T-helper 1 cell treated with Interleukin-12 subunit alpha and Interleukin-12 subunit beta and Interleukin-4 antibody, amounts not matched to agents 30 μg/mL and 1 μg/mL, for 36 hours (primary cell): ENCODE results near the gene NUDT16L1.

ENCODE experiments used
- H3K27ac Mint-ChIP-seq: one replicate; pipeline ENCODE4 v1.8.0; 2021; ENCODE audit warnings: mild to moderate bottlenecking, mixed read lengths
- H3K27me3 Mint-ChIP-seq: one replicate; pipeline ENCODE4 v1.8.0; 2021; ENCODE audit warnings: low read depth, mixed read lengths
- H3K36me3 Mint-ChIP-seq: one replicate; pipeline ENCODE4 v1.8.0; 2021; ENCODE audit warnings: low read depth, mixed read lengths
- H3K4me1 Mint-ChIP-seq: one replicate; pipeline ENCODE4 v1.8.0; 2021; ENCODE audit warnings: low read depth, mixed read lengths
- H3K4me3 Mint-ChIP-seq: one replicate; pipeline ENCODE4 v1.8.0; 2021; ENCODE audit warnings: mild to moderate bottlenecking, moderate library complexity, mixed read lengths
- H3K9me3 Mint-ChIP-seq: one replicate; pipeline ENCODE4 v1.8.0; 2021; ENCODE audit warnings: mixed read lengths

The NUDT16L1 gene

DNA sequence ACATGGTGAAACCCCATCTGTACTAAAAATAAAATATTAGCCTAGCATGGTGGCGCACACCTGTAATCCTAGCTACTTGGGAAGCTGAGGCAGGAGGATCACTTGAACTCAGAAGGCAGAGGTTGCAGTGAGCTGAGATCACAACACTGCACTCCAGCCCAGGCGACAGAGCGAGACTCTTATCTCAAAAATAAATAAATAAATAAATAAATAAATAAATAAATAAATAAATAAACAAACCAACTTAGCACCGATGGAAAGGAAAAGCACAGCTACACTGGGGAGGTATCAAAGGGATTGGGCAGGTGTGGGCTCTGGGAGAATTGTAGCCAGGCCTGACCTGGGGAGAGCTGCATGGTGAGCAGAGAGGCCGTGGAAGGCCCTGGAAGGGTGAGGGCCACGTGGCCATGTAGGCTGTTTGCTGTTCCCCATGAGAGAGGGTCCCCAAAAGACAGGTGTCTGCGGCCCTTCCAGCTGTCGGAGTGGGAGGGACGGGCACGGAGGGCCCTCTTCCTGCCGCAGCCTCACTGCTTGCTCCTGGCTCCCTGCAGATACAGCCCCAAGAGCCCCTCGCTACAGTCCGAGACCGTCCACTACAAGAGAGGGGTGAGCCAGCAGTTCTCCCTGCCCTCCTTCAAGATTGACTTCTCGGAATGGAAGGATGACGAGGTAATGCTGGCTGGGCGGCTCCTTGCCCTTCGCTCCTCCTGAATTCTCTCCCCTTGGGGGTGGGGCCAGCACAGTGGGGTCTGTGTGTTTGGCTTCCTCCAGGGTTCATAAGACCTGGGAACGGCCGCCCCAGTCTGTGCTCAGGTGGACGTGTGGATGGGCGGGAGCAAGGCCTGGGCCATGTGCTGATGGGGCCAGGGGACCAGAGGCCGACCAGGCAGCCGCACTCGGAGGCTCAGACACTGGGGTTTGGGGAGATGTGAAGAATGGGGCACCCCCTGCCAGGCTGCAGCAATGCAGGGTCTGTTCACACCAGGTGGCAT lies 36.4 kb upstream of the NUDT16L1 start:
- no peak overlapping the region for H3K27ac Mint-ChIP-seq
- no peaks in the 10 kb centered on the region for H3K9me3 Mint-ChIP-seq
- H3K4me3 Mint-ChIP-seq, result no peak overlapping the region
- peaks cover 20% of the 10 kb centered on the region for H3K4me1 Mint-ChIP-seq
- H3K36me3 Mint-ChIP-seq, result peaks cover 11% of the 10 kb centered on the region
- H3K27me3 Mint-ChIP-seq, result no peaks in the 10 kb centered on the region

DNA sequence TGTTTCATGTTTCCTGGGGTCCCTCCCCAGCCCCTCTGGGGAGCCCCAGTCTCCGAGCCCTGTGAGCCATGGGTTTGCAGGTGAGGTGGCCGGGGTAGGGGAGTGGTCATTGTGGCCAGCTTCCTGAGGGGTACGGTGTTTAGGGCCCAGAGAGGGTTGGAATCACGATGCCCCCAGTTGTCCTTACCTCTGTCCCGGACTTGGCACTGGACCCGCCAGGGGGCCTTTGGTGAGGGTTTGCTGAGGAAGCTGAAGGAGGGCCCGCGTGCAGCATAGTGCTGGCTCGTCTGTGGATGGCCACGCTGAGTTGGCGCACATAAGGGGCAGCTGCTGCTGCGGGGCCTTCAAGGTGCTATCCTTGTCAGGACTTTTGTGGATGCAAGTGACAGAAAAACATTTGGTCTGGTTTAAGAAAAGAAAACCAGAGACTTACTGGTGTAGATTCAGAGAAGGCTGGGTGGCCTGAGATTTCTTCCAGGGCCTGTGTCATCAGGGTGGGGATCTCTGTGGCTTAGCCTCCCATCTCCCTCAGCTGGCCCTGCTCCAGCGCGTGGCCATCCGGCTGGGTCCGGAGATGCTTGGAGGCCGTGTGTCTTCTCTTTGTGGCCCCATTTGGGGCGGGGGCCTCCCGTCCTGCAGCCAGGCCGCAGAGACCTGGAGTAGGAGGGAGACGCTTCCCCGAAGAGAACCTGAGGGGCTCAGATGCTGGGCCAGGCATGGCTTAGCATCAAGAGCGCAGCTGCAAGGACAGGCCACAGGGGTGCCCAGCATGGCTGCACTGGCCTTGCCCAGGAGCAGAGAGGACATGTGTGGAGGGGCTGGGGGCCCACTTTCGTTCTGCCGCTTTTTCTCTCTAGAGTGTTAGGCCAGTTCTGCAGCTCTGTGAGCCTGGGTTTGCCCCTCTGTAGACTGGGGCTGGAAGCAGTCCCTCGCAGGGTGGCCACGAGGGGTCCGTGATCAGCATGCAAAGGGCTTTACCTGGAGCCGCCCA lies 33.7 kb upstream of the NUDT16L1 start:
- Mint-ChIP-seq H3K9me3 (no peaks in the 10 kb centered on the region), H3K27ac (peak overlapping the region; percentile 53), H3K4me3 (peak overlapping the region; percentile 14), H3K27me3 (no peaks in the 10 kb centered on the region), H3K4me1 (peaks cover 33% of the 10 kb centered on the region), H3K36me3 (peaks cover 11% of the 10 kb centered on the region)

- peak overlapping the region; percentile 53 for H3K27ac Mint-ChIP-seq
- peaks cover 11% of the 10 kb centered on the region for H3K36me3 Mint-ChIP-seq
- H3K27me3 Mint-ChIP-seq, result no peaks in the 10 kb centered on the region
- H3K9me3 Mint-ChIP-seq, result no peaks in the 10 kb centered on the region
- peak overlapping the region; percentile 29 for H3K4me3 Mint-ChIP-seq
- H3K4me1 Mint-ChIP-seq, result peaks cover 39% of the 10 kb centered on the region
Observed at GRCh38 chr16:4660454-4661007, 32.8 kb upstream of the NUDT16L1 start.

DNA sequence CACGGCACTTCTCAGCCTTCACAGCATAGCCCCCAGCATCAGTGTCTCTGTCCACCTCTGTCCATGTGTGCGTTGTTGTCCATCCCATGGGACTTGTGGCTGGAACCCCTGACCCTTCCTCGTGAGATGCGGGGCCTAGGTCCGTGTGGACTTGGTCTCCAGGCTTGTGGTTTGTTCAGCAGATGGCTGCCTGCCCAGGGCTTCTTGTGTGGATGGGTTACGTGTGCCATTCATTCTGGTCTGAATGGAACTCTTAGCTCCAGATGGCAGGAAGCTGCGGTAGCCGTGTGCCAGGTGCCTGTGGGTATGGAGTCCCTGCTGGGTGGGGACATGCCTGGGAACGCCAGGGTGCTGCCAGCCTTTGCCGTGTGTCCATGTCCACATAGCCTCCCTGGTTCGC lies 31.7 kb upstream of the NUDT16L1 start:
- Mint-ChIP-seq H3K4me3 (no peak overlapping the region), H3K27me3 (no peaks in the 10 kb centered on the region), H3K4me1 (peaks cover 39% of the 10 kb centered on the region), H3K36me3 (peaks cover 7% of the 10 kb centered on the region), H3K27ac (no peak overlapping the region), H3K9me3 (no peaks in the 10 kb centered on the region)

- Mint-ChIP-seq H3K36me3 (peaks cover 10% of the 10 kb centered on the region), H3K4me1 (peaks cover 39% of the 10 kb centered on the region), H3K9me3 (no peaks in the 10 kb centered on the region), H3K27me3 (no peaks in the 10 kb centered on the region), H3K27ac (peak overlapping the region; percentile 93), H3K4me3 (no peak overlapping the region)
Observed at GRCh38 chr16:4663465-4663776, 29.9 kb upstream of the NUDT16L1 start.

DNA sequence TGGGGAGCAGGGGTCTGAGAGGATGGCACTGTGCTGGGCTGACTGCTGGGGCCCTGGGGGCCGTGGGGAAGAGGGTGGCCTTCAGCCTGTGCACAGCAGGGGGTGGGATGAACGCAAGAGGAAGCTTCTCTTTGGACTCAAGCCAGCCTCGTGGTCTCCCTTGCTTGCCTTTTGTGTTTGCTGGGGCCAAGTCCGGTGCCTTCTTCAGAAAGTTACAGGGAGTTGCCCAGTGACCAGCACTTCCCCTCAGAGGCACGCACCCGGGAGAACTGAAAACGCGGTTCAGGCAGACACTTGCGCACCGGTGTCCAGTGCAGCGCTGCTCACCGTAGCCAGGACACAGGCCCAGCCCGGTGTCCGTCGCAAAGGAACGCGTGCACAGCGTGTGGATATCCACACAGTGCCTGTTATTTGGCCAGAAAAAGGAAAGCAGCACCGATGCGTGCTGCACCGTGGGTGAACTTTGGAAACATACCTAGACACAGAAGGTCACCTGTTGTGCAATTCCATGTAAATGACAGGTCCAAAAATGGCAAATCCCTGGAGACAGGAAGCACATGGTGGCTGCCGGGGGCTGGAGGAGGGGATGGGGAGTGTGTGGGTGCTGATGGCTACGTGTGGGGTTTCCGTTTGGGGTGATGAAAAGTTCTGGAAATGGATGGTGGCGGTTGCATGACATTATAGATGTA lies 29.4 kb upstream of the NUDT16L1 start:
- Mint-ChIP-seq H3K36me3 (peaks cover 10% of the 10 kb centered on the region), H3K27ac (peak overlapping the region; percentile 93), H3K4me1 (peaks cover 35% of the 10 kb centered on the region), H3K4me3 (peak overlapping the region; percentile 53), H3K9me3 (no peaks in the 10 kb centered on the region), H3K27me3 (no peaks in the 10 kb centered on the region)

DNA sequence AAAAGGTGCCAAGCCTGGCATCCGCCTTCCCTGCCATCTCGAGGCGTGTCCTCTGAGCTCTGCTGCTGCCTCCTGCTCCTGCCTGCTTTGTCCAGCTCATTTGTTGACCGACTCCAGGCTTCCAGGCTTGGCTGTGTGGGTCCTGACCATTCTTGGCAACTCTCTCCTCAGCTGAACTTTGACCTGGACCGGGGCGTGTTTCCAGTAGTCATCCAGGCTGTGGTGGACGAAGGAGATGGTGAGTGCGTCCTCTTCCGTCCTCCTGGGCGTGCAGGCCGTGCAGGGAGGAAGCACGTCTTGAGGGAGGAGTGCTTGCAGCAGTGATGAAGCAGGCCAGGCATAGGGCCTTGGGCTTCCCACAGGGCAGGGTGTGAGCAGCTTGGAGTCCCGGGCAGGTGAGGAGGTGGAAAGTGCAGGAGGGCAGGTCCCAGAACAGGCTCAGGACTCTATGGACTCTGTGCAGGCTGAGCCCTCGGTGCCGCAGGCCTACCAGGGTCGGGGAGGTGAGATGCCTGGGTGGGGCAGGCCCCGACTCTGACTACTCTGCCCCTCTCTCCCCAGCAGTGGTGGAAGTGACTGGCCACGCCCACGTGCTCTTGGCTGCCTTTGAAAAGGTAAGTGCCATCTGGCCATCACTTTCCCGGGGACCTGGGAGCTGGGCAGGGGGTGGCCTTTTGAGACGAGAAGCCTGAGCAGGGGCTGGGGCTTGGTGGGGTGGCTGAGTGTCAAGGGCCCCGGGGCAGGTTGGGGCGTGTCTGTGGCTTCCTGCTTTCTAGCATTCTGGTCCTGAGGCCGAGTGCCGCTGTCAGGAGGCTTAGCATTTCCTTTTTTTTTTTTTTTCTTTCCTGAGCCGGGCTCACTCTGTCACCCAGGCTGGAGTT lies 28.6 kb upstream of the NUDT16L1 start:
- H3K27me3 Mint-ChIP-seq, result no peaks in the 10 kb centered on the region
- peaks cover 30% of the 10 kb centered on the region for H3K4me1 Mint-ChIP-seq
- H3K27ac Mint-ChIP-seq, result peak overlapping the region; percentile 93
- H3K36me3 Mint-ChIP-seq, result peaks cover 11% of the 10 kb centered on the region
- H3K9me3 Mint-ChIP-seq, result no peaks in the 10 kb centered on the region
- H3K4me3 Mint-ChIP-seq, result peak overlapping the region; percentile 53

DNA sequence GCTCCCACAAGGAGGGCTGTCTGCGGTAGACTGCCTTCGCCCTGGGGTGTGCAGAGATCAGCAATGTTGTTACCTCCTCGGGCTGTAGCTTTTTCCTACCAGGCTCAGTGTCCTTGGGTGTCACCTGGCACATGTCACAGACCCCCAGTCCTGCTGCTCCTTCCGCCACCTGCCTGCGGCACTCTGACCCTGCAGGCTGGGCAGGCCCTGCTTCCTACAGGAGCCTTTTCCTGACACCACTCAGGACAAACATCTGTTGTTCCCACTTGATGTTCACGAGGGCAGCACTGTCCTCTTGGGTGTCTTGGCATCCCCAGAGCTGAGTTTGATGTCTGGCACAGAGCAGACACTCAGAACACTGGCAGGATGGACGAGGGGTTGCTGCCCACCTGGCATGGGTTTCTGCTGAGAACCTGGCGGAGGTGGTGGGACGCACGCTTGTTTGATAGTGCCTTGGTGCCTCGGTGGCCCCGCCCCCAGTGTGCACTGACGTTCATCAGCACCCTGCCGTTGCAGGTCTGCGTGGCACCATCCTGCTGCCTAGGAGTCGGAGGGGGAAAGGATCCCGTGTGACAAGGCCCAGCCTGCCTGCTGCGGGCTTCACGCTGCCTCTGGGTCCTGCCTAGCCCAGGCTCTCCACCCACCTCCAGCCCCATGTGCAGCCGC lies 26.7 kb upstream of the NUDT16L1 start:
- no peak overlapping the region for H3K4me3 Mint-ChIP-seq
- no peaks in the 10 kb centered on the region for H3K9me3 Mint-ChIP-seq
- H3K36me3 Mint-ChIP-seq, result peaks cover 11% of the 10 kb centered on the region
- H3K27ac Mint-ChIP-seq, result no peak overlapping the region
- H3K27me3 Mint-ChIP-seq, result no peaks in the 10 kb centered on the region
- peaks cover 19% of the 10 kb centered on the region for H3K4me1 Mint-ChIP-seq

- Mint-ChIP-seq H3K27ac (no peak overlapping the region), H3K4me3 (no peak overlapping the region), H3K4me1 (peaks cover 19% of the 10 kb centered on the region), H3K9me3 (no peaks in the 10 kb centered on the region), H3K27me3 (no peaks in the 10 kb centered on the region), H3K36me3 (peaks cover 11% of the 10 kb centered on the region)
Observed at GRCh38 chr16:4667203-4667963, 26.0 kb upstream of the NUDT16L1 start.

GRCh38 chr16:4668313-4668960 lies 24.9 kb upstream of the NUDT16L1 start:
- no peak overlapping the region for H3K27ac Mint-ChIP-seq
- peaks cover 16% of the 10 kb centered on the region for H3K4me1 Mint-ChIP-seq
- no peaks in the 10 kb centered on the region for H3K27me3 Mint-ChIP-seq
- no peak overlapping the region for H3K4me3 Mint-ChIP-seq
- H3K36me3 Mint-ChIP-seq, result peaks cover 11% of the 10 kb centered on the region
- no peaks in the 10 kb centered on the region for H3K9me3 Mint-ChIP-seq

DNA sequence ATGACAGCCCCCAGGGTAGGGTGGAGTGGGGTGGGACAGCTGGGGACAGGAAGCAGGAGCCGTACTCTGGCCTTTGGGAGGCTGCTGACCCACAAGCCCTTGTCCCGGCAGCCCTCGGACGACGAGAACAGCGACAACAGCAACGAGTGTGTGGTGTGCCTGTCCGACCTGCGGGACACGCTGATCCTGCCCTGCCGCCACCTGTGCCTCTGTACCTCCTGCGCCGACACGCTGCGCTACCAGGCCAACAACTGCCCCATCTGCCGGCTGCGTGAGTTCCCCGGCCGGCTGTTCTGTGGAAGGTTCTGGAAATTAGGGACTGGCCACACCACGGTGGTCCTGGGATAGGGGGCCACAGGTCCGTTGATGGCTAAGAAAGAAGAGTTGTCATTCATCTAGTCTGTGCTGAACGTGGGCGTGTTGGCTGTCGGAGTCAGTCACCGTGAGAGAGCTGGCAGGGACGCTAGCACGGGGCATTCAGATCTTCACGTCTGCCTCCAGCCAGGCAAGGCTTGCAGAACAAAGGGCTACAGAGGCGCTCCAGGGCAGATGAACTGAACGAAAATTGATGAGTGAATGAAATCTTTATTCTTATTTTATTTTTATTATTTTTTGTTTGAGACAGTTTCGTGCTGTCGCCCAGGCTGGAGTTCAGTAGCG lies 19.8 kb upstream of the NUDT16L1 start:
- Mint-ChIP-seq H3K27ac (no peak overlapping the region), H3K9me3 (no peaks in the 10 kb centered on the region), H3K27me3 (no peaks in the 10 kb centered on the region), H3K4me1 (peaks cover 25% of the 10 kb centered on the region), H3K4me3 (no peak overlapping the region), H3K36me3 (peaks cover 15% of the 10 kb centered on the region)
